Measurements from ENCODE around the gene SLC12A7. TPM values are rescaled to one million over a fixed set of nuclear protein-coding genes. Genes with fewer than 3 reads are reported as not detected.

The SLC12A7 gene
- total and polyA plus RNA-seq, 11 donors: 66.3 to 159 (median 128) TPM

- intact Hi-C loops (cut with DNase I): loop anchor here in 3 of 10 donors (2.0 to 10.0 kb wide), 7 partner anchors 36 to 132 kb away; no protein-coding TSS in a partner anchor
- Histone ChIP-seq H3K27ac (peak overlapping the region in 1 of 12 donors; percentile 42), H3K27me3 (no peaks in the 10 kb centered on the region), H3K9me3 (no peaks in the 10 kb centered on the region), H3K36me3 (no peaks in the 10 kb centered on the region), H3K4me1 (peaks cover 0 to 35% (median 18%) of the 10 kb centered on the region in 12 donors), H3K4me3 (no peak overlapping the region)
- DNase-seq: peak in 1 of 5 donors; percentile 27
- 92 to 97% (median 95%) methylated on average over 14 to 16 of the region's 16 CpGs for WGBS, 4 donors
- TF ChIP-seq CTCF (IDR thresholded peaks at IDR 0.05) (no peak), POLR2A (IDR thresholded peaks at IDR 0.05) (no peak)
- ATAC-seq: no peak
Observed at GRCh38 chr5:1138445-1139245, 26.8 kb upstream of the SLC12A7 start.

GRCh38 chr5:1137567-1138444 lies 25.9 kb upstream of the SLC12A7 start:
- Histone ChIP-seq H3K4me1 (peaks cover 0 to 35% (median 18%) of the 10 kb centered on the region in 12 donors), H3K27ac (peak overlapping the region in 1 of 12 donors; percentile 80), H3K4me3 (peak overlapping the region in 2 of 12 donors; percentile 7 to 42), H3K27me3 (no peaks in the 10 kb centered on the region), H3K36me3 (no peaks in the 10 kb centered on the region), H3K9me3 (no peaks in the 10 kb centered on the region)
- ATAC-seq: peak in 1 of 4 donors; percentile 8
- intact Hi-C loops (cut with DNase I): loop anchor here in 3 of 10 donors (2.0 to 10.0 kb wide), 7 partner anchors 36 to 131 kb away; no protein-coding TSS in a partner anchor
- WGBS, 4 donors: 89 to 90% (median 90%) methylated on average over 25 to 30 of the region's 30 CpGs
- DNase-seq: peak in 1 of 5 donors; percentile 41
- no peak for TF ChIP-seq POLR2A (IDR thresholded peaks at IDR 0.05)
- no peak for TF ChIP-seq CTCF (IDR thresholded peaks at IDR 0.05)

- peaks cover 0 to 38% (median 18%) of the 10 kb centered on the region in 12 donors for H3K4me1 ChIP-seq
- H3K9me3 ChIP-seq: no peaks in the 10 kb centered on the region
- 77 to 93% (median 89%) methylated on average over 8 of the region's 8 CpGs for WGBS, 4 donors
- intact Hi-C loops (cut with DNase I): loop anchor here in 3 of 10 donors (5.0 to 10.0 kb wide), 5 partner anchors 35 to 125 kb away; no protein-coding TSS in a partner anchor
- peak overlapping the region in 1 of 12 donors; percentile 42 for H3K4me3 ChIP-seq
- no peaks in the 10 kb centered on the region for H3K27me3 ChIP-seq
- TF ChIP-seq POLR2A (IDR thresholded peaks at IDR 0.05) (no peak), CTCF (IDR thresholded peaks at IDR 0.05) (no peak)
- ATAC-seq: no peak
- DNase-seq: no peak
- peak overlapping the region in 1 of 12 donors; percentile 80 for H3K27ac ChIP-seq
- H3K36me3 ChIP-seq: no peaks in the 10 kb centered on the region
Observed at GRCh38 chr5:1136814-1137213, 25.0 kb upstream of the SLC12A7 start.

All from heart left ventricle (tissue), 16 donors.